Measurements from ENCODE around the gene FSTL4. TPM values are rescaled to one million over a fixed set of nuclear protein-coding genes. Genes with fewer than 3 reads are reported as not detected.

FSTL4 gene
- total RNA-seq, 1 experiment from 2014 or later, result 2.7 TPM

GRCh38 chr5:133610489-133611356, 1.6 kb downstream of the FSTL4 start:
- Histone ChIP-seq H3K4me3 (ENCODE audit: low read depth, low read length) (peak overlapping the region; percentile 22), H3K4me1 (peaks cover 14% of the 10 kb centered on the region), H3K36me3 (ENCODE audit: control insufficient read depth, insufficient read depth, low read length) (no peaks in the 10 kb centered on the region), H3K9me3 (no peaks in the 10 kb centered on the region), H3K27me3 (replicated peaks; ENCODE audit: control insufficient read depth, insufficient read depth, low read length) (peaks cover 4% of the 10 kb centered on the region)
- no peaks in the 10 kb centered on the region for H3K9me3 Mint-ChIP-seq (ENCODE audit: unreplicated experiment)
- peaks cover 6% of the 10 kb centered on the region for H3K36me3 Mint-ChIP-seq (ENCODE audit: insufficient read depth, unreplicated experiment)
- ChIA-PET POLR2A (no interaction called here), CTCF (interaction anchor here (0.6 to 1.8 kb wide), 5 partner anchors 8 to 253 kb away, joined by 3 to 17 read pairs (median 3); no protein-coding TSS in a partner anchor)
- H3K4me3 Mint-ChIP-seq (ENCODE audit: unreplicated experiment), result peak overlapping the region; percentile 51
- H3K27ac Mint-ChIP-seq (ENCODE audit: unreplicated experiment), result no peak overlapping the region
- peaks cover 26% of the 10 kb centered on the region for H3K27me3 Mint-ChIP-seq (ENCODE audit: insufficient read depth, unreplicated experiment)
- BruUV-seq (replicated peaks), result no TSS peak
- H3K4me1 Mint-ChIP-seq (ENCODE audit: low read depth, unreplicated experiment), result no peaks in the 10 kb centered on the region
- intact Hi-C loops (cut with micrococcal nuclease; ENCODE audit: unreplicated experiment), result loop anchor here (1.0 to 5.0 kb wide), 5 partner anchors 44 to 187 kb away; no protein-coding TSS in a partner anchor
- DNase-seq, result peak; percentile 71 to 87
- peak; percentile 51 to 86 for TF ChIP-seq CTCF (IDR thresholded peaks at IDR 0.05; ENCODE audit: insufficient read depth in 1 of 2, low read depth in 1 of 2, low read length in 1 of 2, severe bottlenecking in 1 of 2, unreplicated experiment in 1 of 2)

- H3K4me3 ChIP-seq (ENCODE audit: low read depth, low read length), result no peak overlapping the region
- H3K4me1 ChIP-seq, result peaks cover 14% of the 10 kb centered on the region
- H3K36me3 Mint-ChIP-seq (ENCODE audit: insufficient read depth, unreplicated experiment), result no peaks in the 10 kb centered on the region
- intact Hi-C loops (cut with micrococcal nuclease; ENCODE audit: unreplicated experiment), result no loop called here
- H3K9me3 Mint-ChIP-seq (ENCODE audit: unreplicated experiment), result no peaks in the 10 kb centered on the region
- BruUV-seq (replicated peaks), result no TSS peak
- H3K36me3 ChIP-seq (ENCODE audit: control insufficient read depth, insufficient read depth, low read length), result no peaks in the 10 kb centered on the region
- no peak overlapping the region for H3K4me3 Mint-ChIP-seq (ENCODE audit: unreplicated experiment)
- no peak overlapping the region for H3K27ac Mint-ChIP-seq (ENCODE audit: unreplicated experiment)
- TF ChIP-seq CTCF (IDR thresholded peaks at IDR 0.05; ENCODE audit: insufficient read depth in 1 of 2, low read depth in 1 of 2, low read length in 1 of 2, severe bottlenecking in 1 of 2, unreplicated experiment in 1 of 2), result no peak
- no peaks in the 10 kb centered on the region for H3K9me3 ChIP-seq
- POLR2A ChIA-PET, result no interaction called here
- H3K27me3 ChIP-seq (replicated peaks; ENCODE audit: control insufficient read depth, insufficient read depth, low read length), result peaks cover 2% of the 10 kb centered on the region
- H3K27me3 Mint-ChIP-seq (ENCODE audit: insufficient read depth, unreplicated experiment), result peaks cover 8% of the 10 kb centered on the region
- DNase-seq, result no peak
- CTCF ChIA-PET, result no interaction called here
- no peaks in the 10 kb centered on the region for H3K4me1 Mint-ChIP-seq (ENCODE audit: low read depth, unreplicated experiment)
Measured at GRCh38 chr5:133607451-133607850, 4.9 kb downstream of the FSTL4 start.

GRCh38 chr5:133606835-133607234, 5.5 kb downstream of the FSTL4 start:
- H3K9me3 Mint-ChIP-seq (ENCODE audit: unreplicated experiment), result no peaks in the 10 kb centered on the region
- ChIA-PET CTCF (no interaction called here), POLR2A (no interaction called here)
- no peak overlapping the region for H3K4me3 ChIP-seq (ENCODE audit: low read depth, low read length)
- peaks cover 10% of the 10 kb centered on the region for H3K27me3 Mint-ChIP-seq (ENCODE audit: insufficient read depth, unreplicated experiment)
- no peaks in the 10 kb centered on the region for H3K36me3 Mint-ChIP-seq (ENCODE audit: insufficient read depth, unreplicated experiment)
- BruUV-seq (replicated peaks), result no TSS peak
- intact Hi-C loops (cut with micrococcal nuclease; ENCODE audit: unreplicated experiment), result no loop called here
- TF ChIP-seq CTCF (IDR thresholded peaks at IDR 0.05; ENCODE audit: insufficient read depth in 1 of 2, low read depth in 1 of 2, low read length in 1 of 2, severe bottlenecking in 1 of 2, unreplicated experiment in 1 of 2), result no peak
- H3K4me1 Mint-ChIP-seq (ENCODE audit: low read depth, unreplicated experiment), result no peaks in the 10 kb centered on the region
- H3K36me3 ChIP-seq (ENCODE audit: control insufficient read depth, insufficient read depth, low read length), result no peaks in the 10 kb centered on the region
- H3K27me3 ChIP-seq (replicated peaks; ENCODE audit: control insufficient read depth, insufficient read depth, low read length), result peaks cover 2% of the 10 kb centered on the region
- peaks cover 13% of the 10 kb centered on the region for H3K4me1 ChIP-seq
- no peak overlapping the region for H3K4me3 Mint-ChIP-seq (ENCODE audit: unreplicated experiment)
- no peaks in the 10 kb centered on the region for H3K9me3 ChIP-seq
- no peak for DNase-seq
- no peak overlapping the region for H3K27ac Mint-ChIP-seq (ENCODE audit: unreplicated experiment)
